ENCODE results near the gene ABTB2.

DNA sequence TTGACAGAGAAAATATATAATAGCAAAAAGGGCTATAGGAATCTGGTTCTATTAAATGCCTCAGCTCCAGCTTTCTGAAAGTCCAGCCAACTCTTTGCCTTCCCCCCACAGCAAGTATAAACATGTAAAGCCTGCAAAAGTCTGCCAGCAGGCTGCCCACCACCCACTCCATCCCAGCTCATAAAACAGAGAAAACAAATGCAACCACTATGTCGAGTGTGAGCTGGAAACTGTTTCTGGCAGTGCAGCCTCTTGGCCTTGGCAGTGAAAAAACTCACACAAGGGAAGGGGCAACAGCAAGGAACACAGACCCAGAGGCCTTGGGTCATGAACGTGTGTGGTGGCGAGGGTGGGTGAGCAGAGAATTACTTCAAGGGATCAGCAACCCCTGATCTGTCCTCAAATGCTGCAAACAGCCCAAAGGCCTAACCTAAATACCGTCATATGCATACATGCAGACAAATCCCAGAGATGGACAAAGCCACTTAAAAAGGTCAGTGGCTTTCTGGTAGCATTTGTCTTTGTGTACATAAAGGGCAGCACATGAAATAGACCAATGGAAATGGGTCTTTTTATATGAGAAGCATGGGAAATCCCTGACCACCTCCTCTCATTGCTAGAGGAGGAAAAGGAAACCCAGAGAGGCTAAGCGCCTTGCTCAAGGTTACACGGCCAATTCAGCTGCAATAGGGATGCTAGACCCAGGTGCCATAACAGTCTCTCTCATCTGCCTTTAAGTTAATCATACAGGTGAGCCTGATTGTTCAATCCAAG, 177.6 kb downstream of the ABTB2 start:
- TF ChIP-seq, protein P1, sequence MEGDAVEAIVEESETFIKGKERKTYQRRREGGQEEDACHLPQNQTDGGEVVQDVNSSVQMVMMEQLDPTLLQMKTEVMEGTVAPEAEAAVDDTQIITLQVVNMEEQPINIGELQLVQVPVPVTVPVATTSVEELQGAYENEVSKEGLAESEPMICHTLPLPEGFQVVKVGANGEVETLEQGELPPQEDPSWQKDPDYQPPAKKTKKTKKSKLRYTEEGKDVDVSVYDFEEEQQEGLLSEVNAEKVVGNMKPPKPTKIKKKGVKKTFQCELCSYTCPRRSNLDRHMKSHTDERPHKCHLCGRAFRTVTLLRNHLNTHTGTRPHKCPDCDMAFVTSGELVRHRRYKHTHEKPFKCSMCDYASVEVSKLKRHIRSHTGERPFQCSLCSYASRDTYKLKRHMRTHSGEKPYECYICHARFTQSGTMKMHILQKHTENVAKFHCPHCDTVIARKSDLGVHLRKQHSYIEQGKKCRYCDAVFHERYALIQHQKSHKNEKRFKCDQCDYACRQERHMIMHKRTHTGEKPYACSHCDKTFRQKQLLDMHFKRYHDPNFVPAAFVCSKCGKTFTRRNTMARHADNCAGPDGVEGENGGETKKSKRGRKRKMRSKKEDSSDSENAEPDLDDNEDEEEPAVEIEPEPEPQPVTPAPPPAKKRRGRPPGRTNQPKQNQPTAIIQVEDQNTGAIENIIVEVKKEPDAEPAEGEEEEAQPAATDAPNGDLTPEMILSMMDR (IDR thresholded peaks at IDR 0.05) = no peak
- TF ChIP-seq POLR2A (IDR thresholded peaks at IDR 0.05) (no peak), EP300 (IDR thresholded peaks at IDR 0.05) (no peak)
